SIG-M5 treated with dmso at 0.1 percent for 504 hours (cell line): Measurements from ENCODE around the gene SBNO2.
"Not testable (repeated sequence)": the region's sequence is repeated elsewhere in the genome, so short reads cannot be mapped to it uniquely, and the experiment has no call there.

ENCODE experiments used
- DNase-seq: peaks from one replicate; lab custom pipeline; 2025; ENCODE audit not compliant: unreplicated experiment; lab: John Stamatoyannopoulos, UW

The SBNO2 gene

GRCh38 chr19:1121395-1121794 is 52.7 kb downstream of the SBNO2 start:
- no peak for DNase-seq

GRCh38 chr19:1119475-1120217 is 54.4 kb downstream of the SBNO2 start:
- DNase-seq = no peak

DNA sequence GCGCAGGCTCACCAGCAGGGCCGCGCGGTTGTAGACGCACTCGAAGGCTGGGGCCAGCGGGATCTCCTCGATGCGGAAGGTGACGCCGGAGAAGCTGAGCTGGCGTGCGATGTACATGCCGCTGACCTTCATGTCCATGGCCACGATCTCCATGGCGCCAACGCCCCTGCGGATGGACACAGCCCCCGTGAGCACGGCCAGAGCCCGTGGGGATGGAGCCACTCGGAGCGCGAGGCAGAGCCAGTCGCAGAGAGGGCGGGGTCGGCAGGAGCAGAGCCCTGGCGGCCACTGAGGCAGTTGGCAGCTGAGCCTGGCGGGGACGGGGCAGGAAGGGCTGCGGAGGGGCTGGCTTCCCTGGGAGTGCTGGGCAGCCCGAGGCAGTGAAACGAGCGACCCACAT is 55.1 kb downstream of the SBNO2 start:
- DNase-seq = no peak

DNA sequence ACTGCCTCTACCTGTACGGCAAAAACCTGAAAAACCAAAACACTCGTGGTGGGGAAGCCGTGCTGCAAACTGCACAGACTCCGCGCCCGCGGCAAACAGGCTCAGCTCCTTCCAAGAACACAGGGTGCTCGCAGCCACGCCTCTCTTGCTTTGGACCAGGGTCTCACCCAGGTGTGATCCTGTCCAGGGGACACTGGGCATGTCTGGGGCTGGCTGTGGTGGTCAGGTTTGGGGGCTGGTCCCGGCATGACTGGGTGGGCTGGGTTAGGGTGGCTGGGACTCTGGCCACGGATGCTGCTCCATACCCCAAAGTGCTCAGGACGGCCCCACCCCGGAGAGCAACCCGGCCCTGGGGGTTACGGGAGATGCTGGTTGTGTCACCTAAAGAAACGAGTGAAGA is 56.4 kb downstream of the SBNO2 start:
- no peak for DNase-seq

DNA sequence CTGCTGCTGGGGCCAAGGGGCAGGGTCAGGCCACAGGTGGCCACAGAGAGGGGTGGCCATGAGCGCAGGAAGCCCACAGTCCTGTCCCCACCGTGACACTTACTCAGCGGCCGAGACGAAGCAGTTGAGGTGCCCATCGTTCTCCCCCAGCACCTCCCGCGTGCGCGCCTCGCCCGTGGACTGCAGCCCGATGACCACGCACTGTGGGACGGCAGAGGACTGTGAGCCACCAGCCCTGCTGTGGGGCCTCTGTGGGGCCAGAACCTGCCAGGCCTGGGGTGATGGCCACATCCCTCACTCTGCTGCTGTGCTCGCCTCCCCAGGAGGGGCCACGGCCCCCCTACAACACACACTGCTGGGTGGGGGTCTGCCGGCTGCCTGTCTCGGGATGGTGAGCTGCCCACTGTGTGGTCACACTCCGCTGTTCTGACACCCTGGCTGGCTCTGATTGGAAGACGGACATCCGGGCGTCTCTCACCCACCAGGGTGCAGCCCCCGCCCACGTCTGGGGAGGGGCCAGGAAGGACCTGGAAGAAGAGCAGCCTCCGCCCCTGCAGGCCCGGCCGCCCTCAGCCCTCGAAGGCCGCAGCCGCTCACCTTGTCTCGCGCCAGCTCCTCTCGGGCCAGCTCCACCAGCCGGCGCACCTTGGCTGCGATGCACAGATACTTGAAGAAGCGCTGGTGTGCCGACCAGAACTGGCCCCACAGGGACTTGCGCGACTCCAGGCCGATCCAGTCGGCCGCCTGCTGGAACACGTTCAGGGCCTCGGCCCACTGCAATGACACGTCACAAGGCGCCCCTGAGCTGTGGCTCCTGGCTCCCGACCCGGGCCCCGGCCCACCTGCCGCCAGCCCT is 57.1 kb downstream of the SBNO2 start:
- no peak for DNase-seq

GRCh38 chr19:1115646-1116420 is 58.2 kb downstream of the SBNO2 start:
- DNase-seq = no peak

GRCh38 chr19:1114728-1115127 is 59.3 kb downstream of the SBNO2 start:
- DNase-seq = not testable (repeated sequence)

DNA sequence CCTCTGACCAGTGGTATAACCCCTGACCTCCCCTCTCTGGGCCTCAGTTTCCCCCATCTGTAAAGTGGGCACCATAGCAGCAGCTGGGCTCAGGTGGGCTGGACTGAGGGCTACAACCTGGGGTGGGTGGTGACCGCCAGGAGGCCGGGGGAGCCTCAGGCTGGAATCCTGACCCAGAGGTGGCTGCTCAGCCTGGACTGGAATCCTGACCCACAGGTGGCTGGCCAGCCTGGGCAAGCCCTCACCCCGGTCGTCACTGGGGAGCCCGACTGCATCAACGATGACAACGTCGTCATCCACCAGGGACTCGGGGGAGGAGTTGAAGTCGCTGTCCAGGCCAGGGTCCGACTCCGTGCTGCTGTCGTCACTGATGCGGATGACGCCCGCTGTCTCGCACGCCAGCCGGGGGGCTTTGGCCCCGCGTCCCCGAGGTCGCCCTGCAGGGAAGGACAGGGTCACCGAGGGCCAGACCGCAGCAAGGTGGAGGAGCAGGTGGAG is 60.0 kb downstream of the SBNO2 start:
- no peak for DNase-seq

GRCh38 chr19:1113030-1113985 is 60.8 kb downstream of the SBNO2 start:
- peak; percentile 73 for DNase-seq

- DNase-seq = no peak
Measured at GRCh38 chr19:1112268-1113029, 61.6 kb downstream of the SBNO2 start.

DNA sequence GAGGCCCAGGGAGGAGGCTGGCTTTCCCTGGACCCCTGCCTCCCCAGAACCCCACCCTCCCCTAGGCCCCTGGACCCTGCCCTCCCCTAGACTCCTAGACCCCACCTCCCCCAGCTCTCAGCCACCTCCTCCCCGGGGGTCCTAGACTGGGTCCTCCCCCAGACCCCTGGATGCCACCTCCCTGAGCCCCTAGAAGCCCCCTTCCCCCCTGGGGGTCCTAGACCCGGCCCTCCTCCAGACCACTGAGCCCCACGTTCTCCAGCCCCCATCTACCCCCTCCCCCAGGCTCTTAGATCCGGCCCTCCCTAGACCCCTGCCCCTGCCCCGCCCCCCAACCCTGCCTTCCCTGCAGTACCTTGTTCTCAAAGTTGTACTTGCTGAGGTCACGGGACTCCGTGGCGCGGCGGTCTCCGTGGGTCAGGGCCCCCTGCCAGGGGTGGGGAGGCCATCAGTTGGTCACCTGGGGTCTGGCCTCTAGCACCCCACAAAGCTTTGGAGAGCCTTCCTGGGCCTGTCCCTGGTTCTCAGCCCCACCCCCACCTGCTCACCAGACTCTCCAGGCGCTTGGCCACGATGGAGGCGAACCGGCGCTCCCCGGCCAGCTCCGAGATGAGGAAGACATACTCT is 62.3 kb downstream of the SBNO2 start:
- no peak for DNase-seq

DNA sequence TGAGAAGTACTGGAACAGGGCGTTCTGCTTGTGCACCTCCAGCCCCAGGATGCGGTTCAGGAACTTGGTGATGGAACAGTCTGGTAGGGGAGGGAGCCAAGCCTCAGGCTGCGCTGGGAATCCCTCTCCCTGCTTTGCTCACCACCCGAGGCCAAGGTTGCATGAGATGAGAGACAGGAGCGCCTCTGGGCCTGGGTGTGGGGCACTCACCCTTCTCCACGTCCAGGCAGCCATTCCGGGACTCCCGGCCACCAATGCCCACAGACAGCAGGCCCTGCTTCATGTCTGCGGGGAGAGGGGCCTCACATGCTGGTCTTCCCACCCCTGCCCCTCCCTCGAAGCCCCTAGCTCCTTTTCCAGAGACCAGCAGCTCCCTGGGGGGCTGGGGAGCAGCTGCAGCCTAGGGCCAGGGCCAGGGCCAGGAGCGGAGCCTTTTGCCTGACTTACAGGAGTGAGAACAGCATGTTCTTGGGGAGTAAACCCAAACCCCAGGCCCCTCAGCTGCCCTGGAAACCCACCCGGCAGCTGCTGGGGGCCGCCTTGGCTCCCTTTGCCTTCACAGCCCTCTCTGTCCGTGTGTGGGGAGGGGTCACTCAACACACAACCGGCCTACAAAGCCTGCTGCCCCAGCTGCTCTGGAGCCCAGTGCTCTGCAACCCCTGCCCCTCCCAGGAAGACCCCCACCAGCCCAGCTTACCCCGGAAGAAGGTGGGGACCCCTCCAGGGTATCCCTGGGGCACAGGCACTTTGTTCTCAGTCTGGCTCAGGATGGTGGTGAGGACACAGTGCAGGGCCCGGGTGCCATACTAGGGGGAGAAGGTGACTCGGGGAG is 63.0 kb downstream of the SBNO2 start:
- no peak for DNase-seq

DNA sequence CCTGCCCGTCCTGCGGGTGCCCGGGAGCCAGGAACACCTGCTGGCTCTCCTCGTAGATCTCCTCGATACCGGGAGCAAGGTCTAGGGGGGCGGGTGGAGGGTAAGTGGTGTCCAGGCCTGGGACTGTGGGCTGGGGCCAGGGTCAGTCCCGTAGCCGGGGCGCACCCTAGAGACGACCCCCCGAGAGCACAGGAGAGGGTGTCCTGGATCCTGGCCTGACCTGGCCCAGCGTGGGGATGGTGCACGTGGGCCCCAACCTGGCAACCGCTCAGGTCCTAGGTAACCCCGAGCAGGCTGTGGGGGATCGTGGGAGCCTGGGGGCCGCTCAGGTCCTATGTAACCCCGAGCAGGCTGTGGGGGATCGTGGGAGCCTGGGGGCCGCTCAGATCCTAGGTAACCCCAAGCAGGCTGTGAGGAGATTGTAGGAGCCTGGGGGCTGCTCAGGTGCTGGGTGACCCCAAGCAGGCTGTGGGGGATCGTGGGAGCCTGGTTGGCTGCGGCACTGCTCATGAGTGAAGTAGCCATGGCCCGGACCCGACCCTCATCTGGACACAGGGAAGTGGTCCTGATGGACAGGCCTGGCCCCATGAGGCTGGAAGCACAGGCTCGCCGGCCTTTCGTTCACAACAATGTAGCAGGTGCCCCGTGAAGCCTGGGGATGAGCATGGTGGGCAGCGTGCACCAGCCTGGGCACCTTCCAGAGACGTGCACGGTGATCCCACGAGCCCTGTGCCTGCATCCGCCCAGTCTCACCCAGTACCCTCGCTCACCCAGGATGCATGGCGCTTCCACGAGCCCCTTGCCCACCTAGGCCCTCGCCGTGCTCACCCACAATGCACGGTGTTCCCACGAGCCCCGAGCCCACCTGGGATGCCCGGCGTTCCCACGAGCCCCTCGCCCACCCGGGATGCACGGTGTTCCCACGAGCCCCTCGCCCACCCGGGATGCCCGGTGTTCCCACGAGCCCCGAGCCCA is 64.1 kb downstream of the SBNO2 start:
- no peak for DNase-seq

- DNase-seq = no peak
Measured at GRCh38 chr19:1109032-1109551, 65.0 kb downstream of the SBNO2 start.

GRCh38 chr19:1108291-1109031 is 65.6 kb downstream of the SBNO2 start:
- no peak for DNase-seq

DNA sequence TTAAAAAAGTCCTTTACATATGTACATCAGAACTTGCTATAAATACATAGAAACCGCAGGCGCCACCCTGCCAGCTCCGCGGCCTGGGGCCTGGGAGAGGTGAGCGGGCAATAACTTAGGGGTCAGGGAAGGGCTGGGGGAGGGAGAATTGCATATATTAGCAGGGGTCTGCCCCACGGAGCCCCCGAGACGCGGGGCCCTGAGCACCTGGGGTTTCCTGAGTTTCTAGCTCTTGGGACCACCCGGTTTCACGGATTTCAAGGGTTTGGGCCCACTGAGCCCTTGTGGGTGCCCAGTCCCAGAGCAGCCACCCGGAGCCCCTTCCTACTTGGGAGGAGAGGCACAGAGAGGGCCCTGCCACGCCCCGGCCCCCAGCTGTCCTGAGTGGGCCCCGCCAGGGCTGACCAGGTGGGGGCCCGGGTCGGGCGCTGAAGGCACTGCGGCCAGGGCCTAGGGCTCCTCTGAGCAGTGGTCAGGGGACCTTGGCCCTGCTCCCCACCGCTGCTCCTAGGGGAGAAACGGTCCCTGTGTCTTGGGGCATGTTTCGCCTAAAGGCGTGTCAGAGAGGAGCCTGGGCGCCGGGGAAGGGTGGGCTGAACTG is 66.3 kb downstream of the SBNO2 start:
- no peak for DNase-seq
